Spleen (tissue), 7 donors: ENCODE data around the gene SIRT5.

Experiments
- POLR2AphosphoS5 ChIP-seq, 3 donors: sonication (generic); formaldehyde crosslinking; IDR thresholded peaks; one replicate each; pipeline ENCODE4 v1.5.1; 2017; ENCODE audit warnings: antibody characterized with exemption in 3 of 3
- TF ChIP-seq, protein P1 (sequence below), 11 experiments: fragments of 200-600 bp in 7 of 11; fragments of 450-650 bp in 4 of 11; sonication (generic) in 4 of 11; IDR thresholded peaks in 8 of 11; conservative IDR thresholded peaks in 3 of 11; 1 replicate in 7 of 11; 2 replicates in 4 of 11; pipeline versions ENCODE4 v1.4.0 to v1.8.0; 2016 to 2021; ENCODE audit warnings: antibody characterized with exemption in 11 of 11, inconsistent platforms in 4 of 11, mild to moderate bottlenecking in 1 of 11
- donor health status: DM: no; HTN: no; CAD: no; lungs with moderate emphysema.
- donor health status: DM: no; HTN: no; CAD: no.
- donor health status: DM: no; HTN: no; CAD: no.

- TF ChIP-seq POLR2AphosphoS5 (IDR thresholded peaks at IDR 0.05), result no peak
- TF ChIP-seq, protein P1, sequence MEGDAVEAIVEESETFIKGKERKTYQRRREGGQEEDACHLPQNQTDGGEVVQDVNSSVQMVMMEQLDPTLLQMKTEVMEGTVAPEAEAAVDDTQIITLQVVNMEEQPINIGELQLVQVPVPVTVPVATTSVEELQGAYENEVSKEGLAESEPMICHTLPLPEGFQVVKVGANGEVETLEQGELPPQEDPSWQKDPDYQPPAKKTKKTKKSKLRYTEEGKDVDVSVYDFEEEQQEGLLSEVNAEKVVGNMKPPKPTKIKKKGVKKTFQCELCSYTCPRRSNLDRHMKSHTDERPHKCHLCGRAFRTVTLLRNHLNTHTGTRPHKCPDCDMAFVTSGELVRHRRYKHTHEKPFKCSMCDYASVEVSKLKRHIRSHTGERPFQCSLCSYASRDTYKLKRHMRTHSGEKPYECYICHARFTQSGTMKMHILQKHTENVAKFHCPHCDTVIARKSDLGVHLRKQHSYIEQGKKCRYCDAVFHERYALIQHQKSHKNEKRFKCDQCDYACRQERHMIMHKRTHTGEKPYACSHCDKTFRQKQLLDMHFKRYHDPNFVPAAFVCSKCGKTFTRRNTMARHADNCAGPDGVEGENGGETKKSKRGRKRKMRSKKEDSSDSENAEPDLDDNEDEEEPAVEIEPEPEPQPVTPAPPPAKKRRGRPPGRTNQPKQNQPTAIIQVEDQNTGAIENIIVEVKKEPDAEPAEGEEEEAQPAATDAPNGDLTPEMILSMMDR (IDR thresholded peaks at IDR 0.05 in 8 of 11, conservative IDR thresholded peaks at IDR 0.05 in 3 of 11), result no peak
These were observed 49.4 kb upstream of the SIRT5 start for GRCh38 chr6:13524801-13525508.
